Psoas muscle (tissue), 8 donors: ENCODE results near the gene TRMT44. TPM values are rescaled to one million over a fixed set of nuclear protein-coding genes. Genes with fewer than 3 reads are reported as not detected.

Experiments used
- ATAC-seq, 4 donors: fragments of 200-7000 bp; cut with Tn5 transposase; one replicate each; pipeline ENCODE4 v1.9.1; 2020; ENCODE audit warnings: moderate library complexity in 3 of 4, mild to moderate bottlenecking in 2 of 4
- DNase-seq, 2 donors: peaks; one replicate each; pipeline ENCODE4 v3.0.0-alpha.2; 2020
- H3K27ac ChIP-seq: fragments of 200-600 bp; one replicate; pipeline ENCODE4 v1.8.0; 2022
- H3K27me3 ChIP-seq, 3 donors: fragments of 200-600 bp in 1 of 3; one replicate each; pipeline versions ENCODE4 v1.6.1 to v1.8.0; 2013 to 2022; ENCODE audit warnings: low read length in 2 of 3, mild to moderate bottlenecking in 2 of 3, moderate library complexity in 1 of 3; ENCODE audit not compliant: insufficient read depth in 3 of 3
- H3K36me3 ChIP-seq, 2 donors: fragments of 200-600 bp in 1 of 2; one replicate each; pipeline versions ENCODE4 v1.6.1 to v1.8.0; 2013 to 2022; ENCODE audit warnings: low read depth in 1 of 2, mild to moderate bottlenecking in 1 of 2, moderate library complexity in 1 of 2; ENCODE audit not compliant: insufficient read depth in 1 of 2
- H3K4me1 ChIP-seq: fragments of 200-600 bp; one replicate; pipeline ENCODE4 v1.8.0; 2022
- H3K4me3 ChIP-seq: fragments of 200-600 bp; one replicate; pipeline ENCODE4 v1.8.0; 2022; ENCODE audit warnings: mild to moderate bottlenecking
- H3K9me3 ChIP-seq: fragments of 200-600 bp; one replicate; pipeline ENCODE4 v1.8.0; 2022
- CTCF ChIP-seq: fragments of 200-600 bp; IDR thresholded peaks from one replicate; pipeline ENCODE4 v1.8.0; 2022; ENCODE audit warnings: antibody characterized with exemption
- WGBS, 3 donors: extraction: QIAGEN DNeasy Blood & Tissue Kit; methylation state at CpG; one replicate each; pipeline versions ENCODE4 v1.1.6 to v1.1.7; 2013; 5-methylcytosine and 5-hydroxymethylcytosine counted together
- intact Hi-C, 2 donors: fragments of 100-400 bp; cut with DNase I; formaldehyde crosslinking; loops; one replicate each; pipeline versions ENCODE4 v1.11.0 to v1.14.2; 2022
- polyA plus RNA-seq, 3 donors: library from polyadenylated mRNA; stranded (reverse); fragments of 200-250 nt; gene quantifications; one replicate each; pipeline ENCODE4 v1.2.3, GENCODE V29; 2013
- total RNA-seq, 4 donors: library from RNA; stranded (reverse); fragmentation: NEBNext Ultra II Directional in 2 of 4; extraction: Animal tissue kit (Norgen Biotek cat#: 25700) in 2 of 4; gene quantifications; one replicate each; pipeline versions ENCODE4 v1.2.1 to v1.2.4, GENCODE V29; 2021 to 2023
- donor health status: healthy with polysubstance abuse.
- donor health status: DM: no; HTN: no; CAD: no; lungs with moderate emphysema.
- donor health status: Bipolar disorder and iron deficiency.
- donor health status: healthy.
- donor health status: DM: yes; HTN: yes; CAD: no.
- donor health status: DM: no; HTN: no; CAD: no.
- donor health status: DM: no; HTN: no; CAD: no.
- donor health status: DM: yes; HTN: yes; CAD: no.

TRMT44 gene
- total and polyA plus RNA-seq, 7 donors = 3.4 to 9.1 (median 5.4) TPM

GRCh38 chr4:8525383-8526120, 85.0 kb downstream of the TRMT44 start:
- no peaks in the 10 kb centered on the region for H3K27me3 ChIP-seq
- 54 to 58% (median 55%) methylated on average over 16 of the region's 16 CpGs for whole genome bisulfite sequencing, 3 donors
- no peak overlapping the region for H3K4me3 ChIP-seq
- H3K36me3 ChIP-seq = no peaks in the 10 kb centered on the region
- H3K27ac ChIP-seq = no peak overlapping the region
- ATAC-seq = no peak
- peak in 1 of 2 donors; percentile 35 for DNase-seq
- no peak for TF ChIP-seq CTCF
- H3K4me1 ChIP-seq = no peaks in the 10 kb centered on the region
- H3K9me3 ChIP-seq = peaks cover 9% of the 10 kb centered on the region
- intact Hi-C loops = no loop called here

Other genes with a start within 250 kb of the TRMT44 start
- gene SH3TC1, start 241.5 kb upstream of the TRMT44 start, total RNA-seq = 1 to 10 TPM; 4.6 to 7.9 (median 4.9) TPM
- 1 to 10 TPM; 1.9 to 5.0 (median 4.0) TPM for gene SH3TC1, start 241.5 kb upstream of the TRMT44 start, polyA plus RNA-seq
- 10 to 100 TPM in 2 of 4 donors, 1 to 10 TPM in 2; 7.2 to 26.4 (median 17.0) TPM for gene HTRA3, start 171.0 kb upstream of the TRMT44 start, total RNA-seq
- gene HTRA3, start 171.0 kb upstream of the TRMT44 start, polyA plus RNA-seq = 10 to 100 TPM; 11.1 to 15.5 (median 14.0) TPM
- gene ACOX3, start 54 bp upstream of the TRMT44 start, total RNA-seq = 10 to 100 TPM; 10.3 to 18.8 (median 12.6) TPM
- gene ACOX3, start 54 bp upstream of the TRMT44 start, polyA plus RNA-seq = 10 to 100 TPM in 1 of 3 donors, 1 to 10 TPM in 2; 5.6 to 10.8 (median 8.1) TPM
- not detected for gene GPR78, start 139.6 kb downstream of the TRMT44 start, total RNA-seq
- gene GPR78, start 139.6 kb downstream of the TRMT44 start, polyA plus RNA-seq = not detected
- not detected for gene CPZ, start 152.0 kb downstream of the TRMT44 start, total RNA-seq
- gene CPZ, start 152.0 kb downstream of the TRMT44 start, polyA plus RNA-seq = under 1 TPM; 0.04 to 0.30 (median 0.08) TPM